Upper lobe of left lung (tissue), 4 donors: Measurements from ENCODE around the gene SKIC8.

Experiments
- CTCF ChIP-seq, 6 experiments: fragments of 450-650 bp in 4 of 6; fragments of 200-600 bp in 2 of 6; sonication (generic) in 2 of 6; IDR thresholded peaks; one replicate each; pipeline ENCODE4 v1.5.1; 2016 to 2019; ENCODE audit warnings: antibody characterized with exemption in 6 of 6
- POLR2A ChIP-seq, 4 donors: fragments of 450-650 bp; IDR thresholded peaks; one replicate each; pipeline ENCODE4 v1.5.1; 2016 to 2017; ENCODE audit warnings: antibody characterized with exemption in 4 of 4, mild to moderate bottlenecking in 2 of 4
- POLR2AphosphoS5 ChIP-seq, 2 donors: sonication (generic); formaldehyde crosslinking; IDR thresholded peaks; one replicate each; pipeline ENCODE4 v1.5.1; 2017; ENCODE audit warnings: antibody characterized with exemption in 2 of 2

GRCh38 chr15:78302579-78303312 lies 3.3 kb upstream of the SKIC8 start:
- TF ChIP-seq POLR2A (IDR thresholded peaks at IDR 0.05), result no peak
- TF ChIP-seq CTCF (IDR thresholded peaks at IDR 0.05), result no peak
- TF ChIP-seq POLR2AphosphoS5 (IDR thresholded peaks at IDR 0.05), result no peak
